GM21447 (cell line): ENCODE data around the gene DGKI.

ENCODE experiments used
- ATAC-seq: cut with Tn5 transposase; IDR thresholded peaks from one replicate; pipeline ENCODE4 v1.9.1; 2021; ENCODE audit not compliant: unreplicated experiment

DGKI gene

GRCh38 chr7:137658190-137658900 is 188.4 kb downstream of the DGKI start:
- no peak for ATAC-seq

GRCh38 chr7:137657476-137658189 is 189.1 kb downstream of the DGKI start:
- no peak for ATAC-seq

- ATAC-seq = no peak
These were observed 189.9 kb downstream of the DGKI start for GRCh38 chr7:137656850-137657232.

GRCh38 chr7:137656227-137656849 is 190.4 kb downstream of the DGKI start:
- no peak for ATAC-seq

GRCh38 chr7:137655804-137656203 is 191.0 kb downstream of the DGKI start:
- ATAC-seq = no peak

GRCh38 chr7:137652721-137653120 is 194.1 kb downstream of the DGKI start:
- ATAC-seq = no peak

GRCh38 chr7:137647905-137648565 is 198.7 kb downstream of the DGKI start:
- no peak for ATAC-seq

GRCh38 chr7:137642472-137642871 is 204.3 kb downstream of the DGKI start:
- no peak for ATAC-seq

GRCh38 chr7:137642031-137642430 is 204.7 kb downstream of the DGKI start:
- no peak for ATAC-seq

GRCh38 chr7:137636376-137636775 is 210.4 kb downstream of the DGKI start:
- no peak for ATAC-seq

GRCh38 chr7:137635874-137636273 is 210.9 kb downstream of the DGKI start:
- ATAC-seq = no peak

GRCh38 chr7:137635132-137635531 is 211.6 kb downstream of the DGKI start:
- ATAC-seq = no peak

GRCh38 chr7:137634356-137634755 is 212.4 kb downstream of the DGKI start:
- ATAC-seq = no peak

GRCh38 chr7:137633133-137633532 is 213.6 kb downstream of the DGKI start:
- ATAC-seq = no peak

GRCh38 chr7:137628216-137628615 is 218.6 kb downstream of the DGKI start:
- ATAC-seq = no peak

- no peak for ATAC-seq
These were observed 220.2 kb downstream of the DGKI start for GRCh38 chr7:137626469-137627067.

- ATAC-seq = no peak
These were observed 221.6 kb downstream of the DGKI start for GRCh38 chr7:137625197-137625596.

- ATAC-seq = no peak
These were observed 227.6 kb downstream of the DGKI start for GRCh38 chr7:137619181-137619580.

GRCh38 chr7:137618748-137619147 is 228.0 kb downstream of the DGKI start:
- ATAC-seq = no peak

GRCh38 chr7:137613006-137613525 is 233.7 kb downstream of the DGKI start:
- no peak for ATAC-seq

GRCh38 chr7:137611606-137612005 is 235.2 kb downstream of the DGKI start:
- no peak for ATAC-seq
